Germinal center (tissue), 1 donor: ENCODE data around the gene PPIL4.

Experiments used
- DNase-seq: peaks from one replicate; pipeline ENCODE4 v3.0.0; 2012; ENCODE audit warnings: mixed read lengths, low spot score

Gene PPIL4, protein sequence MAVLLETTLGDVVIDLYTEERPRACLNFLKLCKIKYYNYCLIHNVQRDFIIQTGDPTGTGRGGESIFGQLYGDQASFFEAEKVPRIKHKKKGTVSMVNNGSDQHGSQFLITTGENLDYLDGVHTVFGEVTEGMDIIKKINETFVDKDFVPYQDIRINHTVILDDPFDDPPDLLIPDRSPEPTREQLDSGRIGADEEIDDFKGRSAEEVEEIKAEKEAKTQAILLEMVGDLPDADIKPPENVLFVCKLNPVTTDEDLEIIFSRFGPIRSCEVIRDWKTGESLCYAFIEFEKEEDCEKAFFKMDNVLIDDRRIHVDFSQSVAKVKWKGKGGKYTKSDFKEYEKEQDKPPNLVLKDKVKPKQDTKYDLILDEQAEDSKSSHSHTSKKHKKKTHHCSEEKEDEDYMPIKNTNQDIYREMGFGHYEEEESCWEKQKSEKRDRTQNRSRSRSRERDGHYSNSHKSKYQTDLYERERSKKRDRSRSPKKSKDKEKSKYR

DNA sequence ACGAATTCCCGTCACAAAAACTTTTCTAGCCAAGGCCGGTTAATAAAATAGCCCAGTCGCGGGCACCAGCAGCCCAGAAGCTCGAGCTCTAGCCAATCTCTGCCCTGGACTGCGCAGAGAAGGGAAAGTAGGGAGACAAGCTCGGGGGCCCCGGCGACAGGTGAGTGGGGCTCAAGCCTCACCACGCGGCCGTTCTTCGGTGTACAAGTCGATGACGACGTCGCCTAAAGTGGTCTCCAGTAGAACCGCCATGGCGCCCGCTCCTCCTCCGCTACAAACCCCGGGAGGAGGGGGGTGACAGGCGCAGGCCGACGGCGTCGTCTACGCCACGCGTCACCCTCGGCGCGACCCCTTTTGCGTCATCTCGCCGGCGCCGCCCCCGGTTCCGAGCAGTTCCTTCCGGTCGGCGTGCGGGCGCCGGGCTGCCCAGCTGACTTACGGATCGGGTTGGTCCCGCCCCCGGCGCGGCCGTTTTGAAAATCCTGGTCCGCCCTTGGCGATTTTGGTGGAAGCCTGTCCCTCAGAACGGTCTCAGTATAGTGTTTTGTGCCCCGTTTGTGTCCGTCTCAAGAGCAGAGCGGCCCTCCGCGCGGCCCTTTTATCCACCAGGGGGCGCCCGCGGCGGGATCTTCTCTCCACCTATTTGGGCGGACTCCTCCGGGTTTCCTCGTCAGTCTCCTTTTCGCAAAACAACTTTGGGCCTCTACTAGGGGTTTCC is at the start of gene PPIL4:
Gene PPIL4, minus strand, starts transcription at position 290 of the 718 bp plus-strand sequence. Its CDS starts 38 bp downstream, at position 252.
- peak; percentile 90 for DNase-seq

DNA sequence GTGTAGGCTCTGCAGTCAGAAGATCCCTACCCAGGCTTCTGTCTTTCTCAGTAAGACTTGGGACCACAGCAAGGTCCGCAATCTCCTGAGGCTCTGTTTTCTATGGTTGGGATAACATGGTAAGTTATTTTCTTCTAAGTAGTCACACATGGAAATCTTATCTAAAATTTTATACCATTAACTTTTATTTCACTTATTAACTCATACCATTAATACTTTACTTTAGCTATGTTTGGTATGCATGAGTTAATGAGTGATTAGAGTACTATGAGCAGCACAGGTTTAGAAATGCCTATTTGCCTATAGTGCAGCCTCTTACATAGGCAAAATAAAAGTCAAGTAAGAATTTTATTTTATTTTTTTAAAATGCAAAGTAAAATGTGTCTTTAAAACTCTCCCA is 47.6 kb upstream of the PPIL4 start:
- DNase-seq, result no peak

DNA sequence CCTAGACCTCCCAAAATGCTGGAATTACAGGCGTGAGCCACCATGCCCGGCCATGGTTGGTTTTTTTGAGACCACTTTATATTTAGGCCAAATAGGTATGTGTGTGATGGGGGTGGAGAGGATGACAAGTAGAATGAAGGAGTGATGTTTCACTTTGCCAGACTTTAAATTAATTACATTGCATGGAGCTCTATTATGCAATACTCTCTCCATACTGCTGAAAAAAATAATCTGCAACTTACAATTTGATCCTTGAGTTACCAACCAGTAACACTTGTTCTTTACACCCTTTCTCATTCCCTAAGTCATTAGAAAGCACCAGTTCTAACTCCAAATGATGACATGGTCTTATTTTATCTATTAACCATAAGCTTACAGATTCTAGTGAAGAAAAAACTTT is 47.1 kb upstream of the PPIL4 start:
- DNase-seq, result no peak

DNA sequence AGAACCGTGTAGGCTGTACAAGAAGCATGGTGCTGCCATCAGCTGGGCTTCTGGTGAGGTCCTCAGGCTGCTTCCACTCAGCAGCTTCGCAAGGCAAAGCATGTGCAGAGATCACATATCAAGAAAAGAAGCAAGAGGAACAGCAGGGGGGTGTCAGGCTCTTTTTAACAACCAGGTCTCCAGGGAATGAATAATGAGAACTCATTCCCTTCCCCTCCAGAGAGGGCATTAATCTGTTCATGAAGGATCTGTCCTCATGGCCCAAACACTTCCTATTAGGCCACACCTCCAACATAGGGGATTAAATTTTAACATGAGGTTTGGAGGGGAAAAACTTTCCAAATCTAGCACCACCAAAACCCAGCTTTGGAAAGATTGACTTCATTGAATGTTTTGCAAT is 40.3 kb upstream of the PPIL4 start:
- no peak for DNase-seq

DNA sequence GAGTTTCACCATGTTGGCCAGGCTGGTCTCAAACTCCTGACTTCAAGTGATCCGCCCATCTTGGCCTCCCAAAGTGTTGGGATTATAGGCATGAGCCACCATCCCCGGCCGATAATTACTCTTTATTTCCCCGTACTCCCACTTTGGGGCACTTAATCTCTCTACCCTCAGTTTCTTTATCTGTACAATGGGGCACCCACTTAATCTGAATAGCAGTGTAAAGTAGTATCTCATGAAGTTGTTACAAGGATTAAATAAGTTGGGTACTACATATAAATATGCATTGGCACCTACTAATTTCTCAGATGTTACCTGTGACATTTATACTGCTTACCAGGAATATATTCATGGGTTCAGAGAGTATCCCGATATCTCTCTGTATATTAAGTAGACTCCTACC is 35.5 kb upstream of the PPIL4 start:
- DNase-seq, result no peak

DNA sequence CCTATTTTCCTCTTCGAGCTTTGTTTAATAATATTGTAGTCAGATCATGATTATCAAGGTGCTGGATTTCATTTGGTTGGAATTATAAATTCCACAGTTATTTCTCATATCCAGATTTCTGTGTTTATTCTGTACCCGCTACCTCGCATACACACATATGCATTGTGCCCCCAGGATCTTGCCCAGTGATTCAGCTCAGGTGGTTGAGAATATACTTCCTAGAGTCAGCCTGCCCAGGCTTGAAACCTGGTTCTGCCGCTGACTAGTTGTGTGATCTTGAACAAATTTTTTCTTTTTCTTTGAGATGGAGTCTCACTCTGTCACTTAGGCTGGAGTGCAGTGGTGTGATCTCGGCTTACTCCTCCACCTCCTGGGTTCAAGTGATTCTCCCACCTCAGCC is 35.0 kb upstream of the PPIL4 start:
- no peak for DNase-seq

DNA sequence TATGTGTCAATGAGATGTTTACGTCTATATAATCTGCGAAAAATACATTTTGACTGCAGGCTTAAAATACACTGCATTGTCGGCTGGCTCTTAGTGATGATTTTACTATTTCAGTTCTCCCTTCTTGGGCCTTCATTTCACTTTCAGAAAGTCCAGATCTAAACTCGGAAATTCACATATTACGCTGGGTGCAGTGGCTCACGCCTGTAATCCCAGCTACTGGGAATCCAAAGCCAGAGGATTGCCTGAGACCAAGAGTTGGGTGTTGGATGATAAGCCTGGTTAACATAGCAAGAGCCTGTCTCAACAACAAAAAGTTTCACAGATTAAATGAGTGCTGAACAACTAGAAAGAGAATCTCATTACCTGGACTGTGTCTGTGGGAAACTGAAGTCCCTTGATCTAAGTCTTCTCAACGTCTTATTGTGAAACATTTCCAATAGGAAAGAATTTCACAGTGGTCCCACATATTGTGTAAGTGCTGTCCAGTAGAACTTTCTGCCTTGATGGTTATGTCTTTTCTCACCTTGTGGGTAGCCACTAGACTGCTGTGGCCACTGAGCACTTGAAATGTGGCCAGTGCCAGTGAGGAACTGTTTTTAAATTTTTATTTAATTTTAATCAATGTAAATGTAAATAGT is 22.2 kb upstream of the PPIL4 start:
- peak; percentile 9 for DNase-seq

DNA sequence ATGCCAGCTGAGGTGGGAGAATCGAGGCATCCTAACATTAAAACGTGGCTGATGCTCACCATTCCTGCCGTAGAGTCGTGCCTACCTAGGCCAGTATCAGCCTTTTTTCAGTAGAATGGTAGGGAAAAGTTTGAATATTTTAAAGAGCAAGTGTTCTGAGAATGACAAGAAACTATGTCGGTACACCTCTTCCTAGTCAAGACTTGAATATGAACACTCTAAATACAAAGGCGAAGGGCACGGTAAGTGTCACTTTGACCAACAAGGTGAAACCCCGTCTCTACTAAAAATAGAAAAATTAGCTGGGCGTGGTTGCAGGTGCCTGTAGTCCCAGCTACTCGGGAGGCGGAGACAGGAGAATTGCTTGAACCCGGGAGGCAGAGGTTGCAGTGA is 21.3 kb upstream of the PPIL4 start:
- no peak for DNase-seq

DNA sequence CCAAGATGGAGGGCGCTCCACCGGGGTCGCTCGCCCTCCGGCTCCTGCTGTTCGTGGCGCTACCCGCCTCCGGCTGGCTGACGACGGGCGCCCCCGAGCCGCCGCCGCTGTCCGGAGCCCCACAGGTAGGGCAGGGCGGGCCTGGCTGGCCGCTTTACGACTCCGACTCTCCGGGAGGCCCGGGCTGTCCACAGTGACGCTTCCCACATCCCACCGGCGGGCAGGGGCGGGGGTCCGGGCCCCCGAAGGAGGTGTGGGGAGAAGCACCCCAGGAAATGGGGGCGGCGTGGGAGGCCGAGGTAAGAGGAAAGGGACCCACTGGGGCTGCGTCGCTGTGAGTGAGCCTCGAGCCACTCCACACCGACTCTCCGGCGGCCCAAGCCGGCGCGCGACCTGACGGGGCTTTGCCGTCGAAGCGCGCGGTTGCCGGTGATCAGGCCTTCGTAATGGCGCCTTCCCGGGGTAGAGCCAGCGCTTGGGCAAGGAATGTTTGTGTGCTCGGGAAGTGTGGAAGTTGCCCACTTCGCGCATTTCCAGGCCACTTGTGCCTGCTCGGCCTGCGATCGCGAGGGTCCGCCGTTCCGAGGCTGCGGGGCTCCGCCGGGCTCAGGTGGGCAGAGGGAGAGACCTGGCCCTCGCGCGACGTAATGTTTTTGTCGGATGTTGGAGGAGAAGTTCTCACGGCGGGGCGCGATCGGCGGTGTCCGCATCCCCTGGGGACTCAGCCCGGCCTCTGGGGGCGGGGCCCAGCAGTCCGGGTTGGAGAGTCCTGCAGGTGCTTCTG is 20.8 kb upstream of the PPIL4 start:
- DNase-seq, result peak; percentile 64

DNA sequence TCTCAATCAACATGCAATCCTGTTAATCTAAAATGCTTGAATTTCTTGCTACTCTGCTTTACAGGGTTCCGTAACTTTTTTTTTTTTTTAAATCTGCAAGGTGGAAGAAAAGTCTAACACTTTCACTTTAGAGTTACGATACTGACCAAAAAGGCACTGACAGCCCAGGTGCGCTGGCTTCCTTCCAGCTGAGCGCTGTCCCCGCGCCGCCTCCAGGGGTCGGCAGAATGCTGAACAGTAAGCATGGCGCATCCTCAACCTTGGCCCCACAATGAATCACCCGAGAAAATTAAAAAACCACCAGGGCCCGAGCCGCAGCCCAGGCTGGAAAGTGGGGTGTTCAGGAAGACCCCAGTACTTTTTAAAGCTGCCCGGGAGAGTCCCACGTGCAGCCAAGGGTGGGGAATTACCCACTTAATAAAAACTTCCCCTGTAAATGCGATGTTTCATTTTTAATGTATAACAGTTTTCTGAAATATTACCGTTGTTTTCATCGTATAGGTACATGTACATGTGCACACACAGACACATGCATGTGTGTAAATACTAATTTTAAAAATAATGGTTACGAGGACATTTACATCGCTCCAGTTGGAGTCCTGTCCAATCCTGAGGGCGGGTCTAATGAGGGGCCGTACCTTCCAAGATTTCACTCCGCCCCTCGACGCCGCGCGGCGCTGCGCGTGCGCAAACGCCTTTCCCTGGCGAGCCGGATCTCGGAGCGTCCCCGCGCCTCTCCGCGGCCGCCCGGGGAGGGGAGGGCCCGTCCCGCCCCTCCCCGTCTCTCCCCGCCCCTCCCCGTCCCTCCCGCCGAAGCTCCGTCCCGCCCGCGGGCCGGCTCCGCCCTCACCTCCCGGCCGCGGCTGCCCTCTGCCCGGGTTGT is 19.9 kb upstream of the PPIL4 start, which contains the start of gene GINM1:
Gene GINM1, plus strand, starts transcription at position 849 of the 883 bp plus-strand sequence. CDS start 40 bp downstream, outside the sequence.
- peak; percentile 98 for DNase-seq

DNA sequence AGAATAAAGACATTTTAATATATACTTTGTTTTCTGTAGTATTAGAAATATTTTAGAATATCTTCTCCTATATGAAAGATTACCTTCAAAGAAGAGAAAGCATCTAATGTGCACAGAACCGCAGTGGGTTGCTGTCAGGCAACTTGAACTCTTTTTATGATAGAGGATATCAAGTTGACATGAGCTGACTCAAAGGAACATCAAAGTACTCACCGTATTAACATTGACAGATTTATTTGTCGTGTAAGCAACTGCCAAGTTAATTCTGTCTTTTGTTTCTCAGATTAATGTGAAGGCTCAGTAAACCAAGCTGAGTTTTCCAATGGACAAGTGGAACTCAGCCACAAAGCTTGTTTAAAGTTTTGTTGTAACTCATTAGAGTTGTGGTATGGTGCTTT is 18.1 kb upstream of the PPIL4 start:
- no peak for DNase-seq

DNA sequence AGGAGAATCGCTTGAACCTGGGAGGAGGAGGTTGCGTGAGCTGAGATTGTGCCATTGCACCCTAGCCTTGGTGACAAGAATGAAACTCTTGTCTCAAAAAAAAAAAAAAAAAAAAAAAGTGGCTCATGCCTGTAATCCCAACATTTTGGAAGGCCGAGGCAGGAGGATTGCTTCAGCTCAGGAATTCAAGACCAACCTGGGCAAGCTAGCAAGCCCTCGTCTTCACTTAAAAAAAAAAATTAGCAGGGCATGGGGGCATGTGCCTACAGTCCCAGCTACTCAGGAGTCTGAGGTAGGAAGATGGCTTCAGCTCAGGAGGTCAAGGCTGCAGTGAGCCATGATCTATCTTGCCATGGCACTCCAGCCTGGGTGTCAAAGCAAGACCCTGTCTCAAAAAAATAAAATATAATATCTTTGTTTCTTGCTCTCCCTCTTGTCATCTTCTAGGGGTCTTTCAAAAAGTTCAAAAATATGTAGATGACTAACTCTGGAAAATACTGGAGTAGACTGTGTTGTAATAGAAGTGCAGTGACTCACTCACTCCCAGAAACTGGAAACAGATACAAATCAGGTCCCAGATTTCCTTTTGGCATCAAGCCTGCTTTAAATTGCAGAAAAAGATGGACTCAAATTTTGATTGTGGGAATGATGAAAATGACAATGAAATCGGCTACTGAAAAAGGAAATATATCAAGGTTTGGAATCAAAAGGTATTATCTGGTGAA is 17.5 kb upstream of the PPIL4 start:
- no peak for DNase-seq

DNA sequence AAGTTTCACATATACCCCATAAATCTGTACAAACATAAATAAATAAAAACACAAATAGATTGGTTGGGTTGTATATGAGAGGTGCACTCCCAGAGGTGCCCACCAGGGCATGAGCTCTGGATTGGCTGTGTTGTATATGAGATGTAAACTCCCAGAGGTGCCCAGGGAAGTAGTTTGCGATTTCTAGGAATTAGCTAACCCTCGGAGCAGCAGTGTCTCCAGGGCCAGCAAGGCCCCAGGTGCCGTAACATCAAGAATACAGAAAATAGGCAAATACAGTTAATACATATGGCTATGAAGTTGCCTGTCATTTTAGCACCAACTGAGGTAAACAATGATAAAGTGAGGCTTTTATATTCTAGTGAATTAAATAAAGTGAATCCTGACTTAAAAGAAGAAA is 14.9 kb upstream of the PPIL4 start:
- peak; percentile 51 for DNase-seq

DNA sequence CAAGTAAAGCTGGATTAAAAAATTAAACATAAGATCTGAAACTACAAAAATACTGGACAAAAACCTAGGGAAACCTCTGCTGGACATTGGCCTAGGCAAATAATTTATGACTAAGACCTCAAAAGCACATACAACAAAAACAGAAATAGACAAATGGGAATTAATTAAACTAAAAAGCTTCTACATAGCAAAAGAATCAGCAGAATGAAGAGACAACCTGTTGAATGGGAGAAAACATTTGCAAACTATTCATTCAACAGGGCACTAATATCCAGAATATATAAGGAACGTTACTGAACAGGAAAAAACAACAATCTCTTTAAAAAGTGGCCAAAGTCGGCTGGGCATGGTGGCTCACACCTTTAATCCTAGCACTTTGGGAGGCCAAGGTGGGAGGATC is 13.5 kb upstream of the PPIL4 start:
- DNase-seq, result no peak

DNA sequence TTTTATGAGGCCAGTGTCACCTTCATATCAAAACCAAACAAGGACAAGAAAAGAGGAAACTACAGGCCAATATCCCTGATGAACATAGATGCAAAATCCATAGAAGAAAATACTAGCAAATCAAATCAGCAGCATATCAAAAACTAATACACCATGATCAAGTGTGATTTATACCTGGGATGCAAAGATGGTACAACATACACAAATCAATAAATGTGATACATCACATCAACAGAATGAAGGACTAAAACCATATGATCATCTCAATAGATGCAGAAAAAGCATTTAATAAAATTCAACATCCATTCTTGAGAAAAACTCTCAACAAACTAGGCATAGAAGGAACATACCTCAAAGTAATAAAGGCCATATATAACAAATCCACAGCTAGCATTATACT is 12.2 kb upstream of the PPIL4 start:
- DNase-seq, result no peak

DNA sequence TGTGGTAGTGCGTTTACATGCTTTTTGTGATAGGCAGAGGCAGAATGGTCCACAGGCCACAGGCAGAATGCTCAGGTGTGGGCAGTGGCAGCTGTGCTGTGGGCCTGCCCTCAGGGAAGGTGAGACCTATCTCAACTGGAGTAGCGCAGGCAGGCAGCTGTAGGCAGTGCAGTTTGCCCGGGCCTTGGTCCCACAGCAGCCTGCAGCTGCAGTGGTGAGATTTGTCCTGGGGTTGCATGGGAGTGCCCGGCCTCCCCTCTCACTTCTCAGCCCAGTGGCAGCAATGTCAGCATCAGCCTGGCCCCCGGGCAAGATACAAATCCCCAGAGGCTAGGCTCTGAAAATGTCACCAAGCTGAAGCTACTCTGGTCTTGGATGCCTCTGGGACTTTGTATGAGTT is 6.1 kb upstream of the PPIL4 start:
- no peak for DNase-seq

DNA sequence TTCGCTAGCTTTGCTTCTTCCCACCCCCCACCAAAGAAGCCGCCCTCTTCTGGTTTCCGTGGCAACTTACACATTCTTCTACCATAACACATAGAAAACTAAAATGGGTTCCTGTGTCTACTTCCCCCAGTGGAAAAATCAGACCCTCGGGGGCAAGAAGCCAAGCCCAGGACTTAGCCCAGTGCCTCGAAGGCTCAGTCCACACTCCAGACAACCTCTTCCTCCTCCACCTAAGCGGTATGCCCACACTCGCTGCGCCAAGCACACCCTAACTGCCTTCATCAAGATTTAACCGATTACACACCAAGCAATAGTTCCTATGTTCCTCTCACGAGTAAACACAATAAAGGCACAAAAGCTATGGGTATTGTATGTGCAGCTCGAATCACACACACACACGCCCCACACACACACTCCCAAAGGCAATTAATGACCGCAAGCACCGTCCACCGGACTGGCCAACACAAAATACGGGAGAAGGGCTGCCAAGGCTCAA is 537 bp downstream of the PPIL4 start:
- DNase-seq, result peak; percentile 29

DNA sequence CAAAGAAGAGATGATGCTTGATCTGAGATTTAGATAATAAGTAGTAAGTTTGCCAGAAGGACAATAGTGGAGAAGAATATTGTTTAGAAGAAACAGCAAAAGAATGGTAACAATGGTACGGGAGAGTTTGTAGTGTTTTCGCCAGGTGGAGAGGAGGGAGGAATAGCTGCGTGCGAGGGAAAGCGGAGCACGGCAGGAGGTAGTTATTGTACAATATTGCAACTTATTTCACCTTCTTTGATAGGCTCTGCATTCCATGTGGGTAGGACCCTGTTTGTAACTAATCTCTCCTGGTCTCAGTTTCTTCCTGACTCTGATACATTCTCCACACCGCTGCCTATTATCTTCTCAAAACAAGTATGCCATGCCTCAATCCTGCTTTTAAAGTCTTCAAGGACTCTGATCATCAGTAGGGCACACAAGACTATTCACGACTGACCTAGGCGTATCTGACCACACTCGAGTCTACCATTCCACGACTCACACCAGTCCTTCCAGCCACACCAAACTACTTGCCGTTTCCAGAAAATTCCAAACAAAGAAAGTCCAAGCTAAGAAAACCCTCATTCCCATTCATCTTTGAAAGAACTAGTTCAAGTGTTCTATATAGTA is 1.1 kb downstream of the PPIL4 start:
- no peak for DNase-seq

DNA sequence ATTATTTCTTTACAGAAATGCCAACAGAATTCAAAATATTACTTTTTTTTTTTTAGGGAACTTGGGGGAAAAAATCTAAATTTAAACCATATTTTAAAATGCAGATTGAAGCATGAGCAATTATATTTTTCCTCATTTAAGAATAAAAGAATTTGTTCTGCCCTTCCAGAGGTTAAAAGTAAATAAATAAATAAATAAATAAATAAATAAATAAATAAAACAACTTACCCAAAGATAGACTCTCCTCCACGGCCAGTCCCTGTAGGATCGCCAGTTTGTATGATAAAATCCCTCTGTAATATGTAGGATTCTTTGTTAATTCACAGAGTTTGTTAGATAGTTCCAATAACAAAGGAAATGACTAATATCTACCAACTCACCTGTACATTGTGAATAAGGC is 4.7 kb downstream of the PPIL4 start:
- no peak for DNase-seq

DNA sequence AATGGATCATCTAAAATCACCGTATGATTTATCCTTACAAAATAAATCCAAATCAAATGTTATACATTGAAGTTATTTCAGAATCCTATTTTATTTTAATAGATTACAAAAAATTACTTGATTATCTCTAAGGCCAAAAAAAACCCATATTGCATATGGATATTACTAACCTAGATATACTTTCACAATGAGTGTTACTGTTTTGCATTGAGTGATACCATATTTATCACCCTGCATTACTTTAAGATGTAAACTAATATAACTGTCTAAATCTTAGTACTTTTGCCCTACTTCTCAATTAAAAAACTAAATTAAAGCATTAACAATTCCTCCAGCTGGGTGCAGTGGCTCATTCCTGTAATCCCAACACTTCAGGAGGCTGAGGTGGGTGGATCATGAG is 11.1 kb downstream of the PPIL4 start:
- DNase-seq, result no peak
